Stimulated activated memory B cell treated with anti-CD40 and anti-IgM and Interleukin-4, amounts not matched to agents 10 μg/mL and 1 μg/mL and 100 μg/mL, for 72 hours (primary cell): ENCODE results near the gene ANO1.
A peak's percentile ranks its signal among the peaks of the same experiment; 100 is the strongest.

ENCODE experiments used
- ATAC-seq: fragments of 150-1000 bp; cut with Tn5 transposase; 2 replicates; pipeline ENCODE4 v1.10.0; 2021
- H3K27ac Mint-ChIP-seq: one replicate; pipeline ENCODE4 v1.8.0; 2022; ENCODE audit warnings: mild to moderate bottlenecking, mixed read lengths
- H3K27me3 Mint-ChIP-seq: one replicate; pipeline ENCODE4 v1.8.0; 2022; ENCODE audit warnings: mixed read lengths
- H3K36me3 Mint-ChIP-seq: one replicate; pipeline ENCODE4 v1.8.0; 2022; ENCODE audit warnings: mixed read lengths
- H3K4me1 Mint-ChIP-seq: one replicate; pipeline ENCODE4 v1.8.0; 2022; ENCODE audit warnings: mixed read lengths
- H3K4me3 Mint-ChIP-seq: one replicate; pipeline ENCODE4 v1.8.0; 2022; ENCODE audit warnings: mild to moderate bottlenecking, moderate library complexity, mixed read lengths
- H3K9me3 Mint-ChIP-seq: one replicate; pipeline ENCODE4 v1.8.0; 2022; ENCODE audit warnings: mixed read lengths

Gene ANO1

GRCh38 chr11:70076461-70076931, 1.6 kb upstream of the ANO1 start:
- Mint-ChIP-seq H3K36me3 (no peaks in the 10 kb centered on the region), H3K27ac (no peak overlapping the region), H3K4me1 (peaks cover 11% of the 10 kb centered on the region), H3K27me3 (peaks cover 78% of the 10 kb centered on the region), H3K4me3 (no peak overlapping the region), H3K9me3 (no peaks in the 10 kb centered on the region)
- no peak for ATAC-seq

- no peaks in the 10 kb centered on the region for H3K9me3 Mint-ChIP-seq
- no peak overlapping the region for H3K4me3 Mint-ChIP-seq
- H3K27me3 Mint-ChIP-seq, result peaks cover 68% of the 10 kb centered on the region
- H3K36me3 Mint-ChIP-seq, result no peaks in the 10 kb centered on the region
- no peak overlapping the region for H3K27ac Mint-ChIP-seq
- no peak for ATAC-seq
- H3K4me1 Mint-ChIP-seq, result peaks cover 11% of the 10 kb centered on the region
Observed at GRCh38 chr11:70077411-70078094, 564 bp upstream of the ANO1 start.

- no peaks in the 10 kb centered on the region for H3K9me3 Mint-ChIP-seq
Observed at GRCh38 chr11:70078781-70079616, 882 bp downstream of the ANO1 start.

DNA sequence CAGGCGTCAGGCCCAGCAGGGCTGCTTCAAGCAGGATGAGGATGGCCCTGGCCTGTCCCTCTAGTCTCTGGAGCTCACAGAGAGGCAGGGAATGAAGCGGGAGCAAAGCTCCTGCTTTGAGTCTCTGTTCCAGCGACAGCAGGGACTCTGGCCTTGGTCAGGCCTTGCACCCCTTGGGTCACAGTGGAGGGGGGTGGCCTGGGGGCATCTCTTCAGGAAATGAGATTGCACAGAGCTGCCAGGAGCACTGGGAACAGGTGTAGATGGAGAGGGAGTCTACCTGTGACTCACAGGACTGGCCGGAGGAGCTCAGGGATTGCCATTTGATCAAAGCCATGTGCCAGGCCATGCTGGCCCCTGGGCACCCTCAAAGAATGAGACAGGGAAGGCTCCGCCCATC, 1.6 kb downstream of the ANO1 start:
- ATAC-seq, result no peak

More at GRCh38 chr11:70078781-70079616, 882 bp downstream of the ANO1 start:
- H3K4me3 Mint-ChIP-seq, result no peak overlapping the region
- peaks cover 1% of the 10 kb centered on the region for H3K4me1 Mint-ChIP-seq
- no peaks in the 10 kb centered on the region for H3K36me3 Mint-ChIP-seq
- peaks cover 57% of the 10 kb centered on the region for H3K27me3 Mint-ChIP-seq
- peak; percentile 11 for ATAC-seq
- no peak overlapping the region for H3K27ac Mint-ChIP-seq

DNA sequence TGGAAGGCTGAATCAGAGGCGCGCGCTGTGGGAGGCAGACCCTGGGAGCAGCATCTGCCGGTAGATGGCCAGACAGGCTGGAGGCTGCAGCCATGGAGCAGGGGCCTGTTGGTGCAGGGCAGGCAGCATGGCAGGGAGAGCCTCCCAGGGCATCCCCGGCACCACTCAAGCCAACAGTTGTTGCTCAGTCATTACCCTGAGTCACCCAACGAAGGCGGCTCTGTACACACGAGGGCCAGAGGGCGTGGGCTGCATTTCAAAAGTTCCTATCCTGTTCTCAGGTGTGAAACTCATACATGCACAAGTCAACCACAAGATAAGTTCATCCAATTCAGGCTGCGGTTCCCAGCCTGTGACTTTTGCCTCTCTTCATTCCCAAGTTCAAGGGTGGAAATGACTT, 2.6 kb downstream of the ANO1 start:
- ATAC-seq, result no peak
- no peaks in the 10 kb centered on the region for H3K36me3 Mint-ChIP-seq
- no peak overlapping the region for H3K27ac Mint-ChIP-seq
- H3K9me3 Mint-ChIP-seq, result no peaks in the 10 kb centered on the region
- H3K4me1 Mint-ChIP-seq, result no peaks in the 10 kb centered on the region
- peaks cover 49% of the 10 kb centered on the region for H3K27me3 Mint-ChIP-seq
- H3K4me3 Mint-ChIP-seq, result no peak overlapping the region

More for the DNA sequence above, 1.6 kb downstream of the ANO1 start:
- H3K4me1 Mint-ChIP-seq, result no peaks in the 10 kb centered on the region
- H3K36me3 Mint-ChIP-seq, result no peaks in the 10 kb centered on the region
- peaks cover 54% of the 10 kb centered on the region for H3K27me3 Mint-ChIP-seq
- no peaks in the 10 kb centered on the region for H3K9me3 Mint-ChIP-seq
- H3K4me3 Mint-ChIP-seq, result no peak overlapping the region
- H3K27ac Mint-ChIP-seq, result no peak overlapping the region

- Mint-ChIP-seq H3K27me3 (peaks cover 50% of the 10 kb centered on the region), H3K4me3 (no peak overlapping the region), H3K4me1 (no peaks in the 10 kb centered on the region), H3K36me3 (no peaks in the 10 kb centered on the region), H3K27ac (no peak overlapping the region), H3K9me3 (no peaks in the 10 kb centered on the region)
- ATAC-seq, result no peak
Observed at GRCh38 chr11:70082829-70083228, 4.7 kb downstream of the ANO1 start.

DNA sequence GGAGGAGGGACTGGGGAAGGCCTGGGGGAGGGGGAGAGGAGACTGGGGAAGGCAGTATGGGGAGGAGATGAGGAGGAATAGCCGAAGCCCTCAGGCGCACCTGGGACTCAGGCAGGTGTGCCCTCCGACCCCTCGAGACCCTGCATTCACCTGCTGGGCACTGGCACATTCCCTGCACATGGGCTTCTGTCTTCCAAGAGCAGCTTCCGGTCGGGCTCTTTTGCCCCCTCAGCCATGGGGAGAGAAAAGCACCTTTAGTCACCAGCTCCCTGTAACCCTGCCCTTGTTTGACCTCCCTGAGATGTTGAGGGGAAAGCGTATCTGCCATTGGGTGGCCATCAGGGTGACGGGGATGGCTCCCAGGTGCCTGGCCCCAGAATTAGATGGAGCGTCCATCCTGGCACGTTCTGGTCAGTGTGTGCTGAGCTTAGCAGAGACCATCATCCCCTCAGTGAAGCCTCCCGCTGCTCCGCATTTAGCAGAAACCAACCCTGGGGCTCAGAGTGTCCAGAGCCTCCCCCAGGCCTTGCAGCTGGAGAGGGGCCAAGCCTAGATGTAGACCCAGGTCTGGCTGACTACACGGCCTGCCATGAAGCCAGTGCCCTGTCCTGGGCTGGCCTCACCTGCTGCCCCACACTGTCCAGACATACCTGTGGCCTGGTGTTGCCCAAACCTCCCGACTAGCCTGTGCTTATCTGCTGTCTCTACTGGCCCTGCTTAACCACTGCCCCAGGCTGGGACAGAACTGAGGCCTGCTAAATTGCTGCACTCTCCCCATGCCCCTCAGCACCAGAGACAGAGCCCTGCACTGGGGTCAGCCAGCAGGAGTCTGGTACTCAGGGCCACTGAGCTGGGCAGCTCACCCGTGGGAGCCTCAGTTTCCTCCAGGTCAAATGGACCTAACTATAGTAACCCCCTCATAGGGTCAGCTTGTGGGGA, 6.2 kb downstream of the ANO1 start:
- no peaks in the 10 kb centered on the region for H3K9me3 Mint-ChIP-seq
- H3K27me3 Mint-ChIP-seq, result peaks cover 60% of the 10 kb centered on the region
- no peak for ATAC-seq
- H3K27ac Mint-ChIP-seq, result no peak overlapping the region
- H3K4me1 Mint-ChIP-seq, result no peaks in the 10 kb centered on the region
- H3K4me3 Mint-ChIP-seq, result no peak overlapping the region
- no peaks in the 10 kb centered on the region for H3K36me3 Mint-ChIP-seq

DNA sequence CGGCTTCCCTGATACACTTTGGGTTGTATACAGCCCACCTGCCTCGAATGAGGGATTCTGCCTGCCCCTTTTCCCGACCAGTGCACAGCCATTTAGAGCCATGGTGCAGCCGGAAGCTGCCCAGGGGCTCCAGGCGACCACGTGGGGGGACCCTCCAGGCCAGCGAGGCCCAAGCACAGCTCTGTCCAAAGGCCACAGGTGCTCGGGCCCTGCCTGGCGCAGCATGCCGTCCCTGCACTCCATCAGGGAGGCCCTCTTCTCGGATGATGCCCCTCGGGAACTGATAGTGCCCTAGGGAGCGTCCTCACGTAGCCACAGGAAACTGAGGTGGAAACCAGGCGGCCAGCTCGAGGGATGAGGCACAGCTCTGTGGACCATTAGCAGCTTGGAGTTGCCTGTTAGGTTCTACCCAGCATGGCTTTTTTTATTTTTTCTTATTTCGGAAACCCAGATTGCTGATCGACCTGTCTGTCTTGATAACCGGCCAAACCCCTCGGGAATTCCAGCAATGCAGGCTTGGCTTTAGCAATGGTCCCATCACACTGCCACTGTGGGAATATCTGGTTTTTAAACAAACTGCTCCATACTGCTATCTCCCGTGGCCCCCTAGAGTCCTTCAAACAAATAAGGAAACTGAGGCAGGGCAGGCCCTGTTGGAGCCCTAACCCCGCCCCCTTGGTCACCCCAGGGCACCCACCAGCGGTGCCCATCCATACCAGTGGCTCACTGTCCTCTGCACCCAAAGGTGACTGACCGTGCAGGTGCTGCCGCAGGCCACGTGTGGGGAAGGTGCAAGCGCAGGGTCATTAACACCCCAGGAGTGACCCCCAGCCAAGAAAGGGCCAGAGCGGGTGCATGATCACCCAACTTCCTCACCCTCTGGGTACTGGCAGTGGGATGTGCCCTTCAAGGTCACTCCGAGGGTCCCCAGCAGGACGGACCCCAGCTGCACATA, 8.0 kb downstream of the ANO1 start:
- Mint-ChIP-seq H3K9me3 (no peaks in the 10 kb centered on the region), H3K27ac (no peak overlapping the region), H3K36me3 (no peaks in the 10 kb centered on the region), H3K4me3 (no peak overlapping the region), H3K27me3 (peaks cover 61% of the 10 kb centered on the region), H3K4me1 (no peaks in the 10 kb centered on the region)
- no peak for ATAC-seq

- no peak overlapping the region for H3K27ac Mint-ChIP-seq
- H3K4me3 Mint-ChIP-seq, result no peak overlapping the region
- H3K27me3 Mint-ChIP-seq, result peaks cover 76% of the 10 kb centered on the region
- H3K4me1 Mint-ChIP-seq, result no peaks in the 10 kb centered on the region
- no peaks in the 10 kb centered on the region for H3K9me3 Mint-ChIP-seq
- no peak for ATAC-seq
- H3K36me3 Mint-ChIP-seq, result no peaks in the 10 kb centered on the region
Observed at GRCh38 chr11:70087446-70088167, 9.5 kb downstream of the ANO1 start.

GRCh38 chr11:70088735-70089250, 10.7 kb downstream of the ANO1 start:
- ATAC-seq, result no peak
- H3K36me3 Mint-ChIP-seq, result no peaks in the 10 kb centered on the region

DNA sequence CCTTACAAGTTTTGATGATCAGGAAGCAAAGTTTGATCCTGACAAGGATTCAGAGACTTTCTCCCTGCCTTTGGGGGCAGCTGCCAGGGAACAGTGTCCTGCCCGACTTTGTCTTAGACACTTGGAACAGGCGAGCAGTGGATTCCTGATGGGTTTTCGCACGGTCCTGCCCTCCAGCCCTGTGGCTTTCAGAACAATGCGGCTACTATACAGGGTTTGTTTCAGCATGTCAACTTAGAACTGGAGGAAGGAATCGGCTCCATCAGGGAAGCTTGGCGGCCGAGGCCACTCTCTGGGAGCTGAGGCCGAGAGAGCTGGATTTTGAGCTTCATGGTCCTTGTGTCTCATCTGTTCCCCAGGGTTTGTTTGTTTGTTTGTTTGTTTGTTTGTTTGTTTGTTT, 11.5 kb downstream of the ANO1 start:
- no peaks in the 10 kb centered on the region for H3K4me1 Mint-ChIP-seq
- H3K27me3 Mint-ChIP-seq, result peaks cover 79% of the 10 kb centered on the region
- H3K27ac Mint-ChIP-seq, result no peak overlapping the region
- no peaks in the 10 kb centered on the region for H3K36me3 Mint-ChIP-seq
- no peaks in the 10 kb centered on the region for H3K9me3 Mint-ChIP-seq
- H3K4me3 Mint-ChIP-seq, result no peak overlapping the region
- no peak for ATAC-seq

More at GRCh38 chr11:70088735-70089250, 10.7 kb downstream of the ANO1 start:
- H3K4me3 Mint-ChIP-seq, result no peak overlapping the region
- no peaks in the 10 kb centered on the region for H3K9me3 Mint-ChIP-seq
- no peaks in the 10 kb centered on the region for H3K4me1 Mint-ChIP-seq
- peaks cover 82% of the 10 kb centered on the region for H3K27me3 Mint-ChIP-seq
- no peak overlapping the region for H3K27ac Mint-ChIP-seq

- ATAC-seq, result no peak
- Mint-ChIP-seq H3K4me1 (no peaks in the 10 kb centered on the region), H3K36me3 (no peaks in the 10 kb centered on the region), H3K9me3 (no peaks in the 10 kb centered on the region), H3K27me3 (peaks cover 74% of the 10 kb centered on the region), H3K4me3 (no peak overlapping the region), H3K27ac (no peak overlapping the region)
Observed at GRCh38 chr11:70090961-70091381, 12.9 kb downstream of the ANO1 start.

- peaks cover 73% of the 10 kb centered on the region for H3K27me3 Mint-ChIP-seq
- no peak overlapping the region for H3K27ac Mint-ChIP-seq
- H3K4me1 Mint-ChIP-seq, result no peaks in the 10 kb centered on the region
- ATAC-seq, result no peak
- no peaks in the 10 kb centered on the region for H3K9me3 Mint-ChIP-seq
- H3K36me3 Mint-ChIP-seq, result no peaks in the 10 kb centered on the region
- no peak overlapping the region for H3K4me3 Mint-ChIP-seq
Observed at GRCh38 chr11:70091638-70092037, 13.5 kb downstream of the ANO1 start.
